Stimulated activated CD4-positive, alpha-beta T cell treated with anti-CD3 and anti-CD28 coated beads, Interleukin-12 subunit alpha, Interleukin-12 subunit beta, amount 100 ng/mL, for 48 hours (primary cell): ENCODE measurements around the gene SAFB2.

Experiments used
- DNase-seq, 3 donors: peaks; one replicate each; pipeline ENCODE4 v3.0.0-alpha.2; 2020; ENCODE audit warnings: low read depth in 2 of 3, low spot score in 1 of 3

SAFB2 gene

DNA sequence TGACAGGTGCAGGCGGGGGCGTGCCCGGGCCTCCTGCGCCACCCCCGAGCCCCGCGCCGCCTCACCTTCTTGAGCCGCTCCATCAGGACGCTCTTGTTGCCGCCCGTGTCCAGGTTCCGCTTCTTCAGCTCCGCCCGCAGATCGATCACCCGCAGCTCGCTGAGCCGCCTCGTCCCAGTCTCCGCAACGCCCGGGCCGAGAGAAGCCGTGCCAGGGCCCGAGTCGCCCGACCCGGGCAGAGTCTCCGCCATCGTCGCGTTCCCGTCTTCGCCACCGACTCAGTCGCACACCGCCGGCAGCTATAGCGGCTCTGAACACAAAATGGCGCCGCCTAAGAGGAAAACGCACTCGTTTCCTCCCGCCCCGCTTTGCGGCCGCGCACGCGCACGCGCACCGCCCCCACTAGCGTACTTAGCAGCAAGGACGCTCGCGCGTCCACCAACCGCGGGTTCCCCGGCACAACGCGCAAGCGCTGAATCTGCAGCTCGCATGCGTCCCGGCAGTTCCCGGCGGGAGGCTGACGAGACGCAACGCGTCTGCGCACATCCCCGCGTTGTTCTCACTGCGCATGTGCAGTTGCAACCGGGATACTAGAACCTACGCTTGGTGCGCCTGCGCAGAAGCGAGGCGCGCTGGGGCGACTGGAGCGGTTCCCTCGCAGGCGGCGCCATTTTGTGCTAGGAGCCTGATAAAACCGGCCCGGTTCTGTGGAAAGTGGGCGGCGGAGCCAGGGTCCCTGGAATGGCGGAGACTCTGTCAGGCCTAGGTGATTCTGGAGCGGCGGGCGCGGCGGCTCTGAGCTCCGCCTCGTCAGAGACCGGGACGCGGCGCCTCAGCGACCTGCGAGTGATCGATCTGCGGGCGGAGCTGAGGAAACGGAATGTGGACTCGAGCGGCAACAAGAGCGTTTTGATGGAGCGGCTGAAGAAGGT is at the start of gene SAFB2, which contains the start of gene SAFB:
SAFB2 (minus strand) TSS at position 312 of the 932 bp plus-strand sequence; CDS start at position 251, 61 bp downstream.
SAFB (plus strand) TSS at position 619 of the 932 bp plus-strand sequence; CDS start at position 742, 123 bp downstream.
- peak; percentile 96 to 100 (median 99) for DNase-seq

DNA sequence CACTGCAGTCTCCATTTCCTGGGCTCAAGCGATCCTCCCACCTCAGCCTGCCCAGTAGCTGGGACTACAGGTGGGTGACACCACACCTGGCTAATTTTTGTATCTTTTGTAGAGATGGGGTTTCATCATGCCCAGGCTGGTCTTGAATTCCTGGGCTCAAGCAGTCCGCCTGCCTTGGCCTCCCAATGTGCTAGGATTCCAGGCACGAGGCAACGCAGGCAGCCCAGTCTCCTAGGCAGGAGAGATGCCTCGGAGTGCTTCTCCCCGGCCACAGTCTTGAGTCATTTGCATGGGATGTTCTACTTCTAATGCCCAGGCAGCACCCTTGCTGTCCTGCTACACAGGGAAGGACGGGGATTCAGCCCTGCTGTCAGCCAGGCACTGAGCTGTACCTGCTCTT is 49.0 kb upstream of the SAFB2 start:
- no peak for DNase-seq

DNA sequence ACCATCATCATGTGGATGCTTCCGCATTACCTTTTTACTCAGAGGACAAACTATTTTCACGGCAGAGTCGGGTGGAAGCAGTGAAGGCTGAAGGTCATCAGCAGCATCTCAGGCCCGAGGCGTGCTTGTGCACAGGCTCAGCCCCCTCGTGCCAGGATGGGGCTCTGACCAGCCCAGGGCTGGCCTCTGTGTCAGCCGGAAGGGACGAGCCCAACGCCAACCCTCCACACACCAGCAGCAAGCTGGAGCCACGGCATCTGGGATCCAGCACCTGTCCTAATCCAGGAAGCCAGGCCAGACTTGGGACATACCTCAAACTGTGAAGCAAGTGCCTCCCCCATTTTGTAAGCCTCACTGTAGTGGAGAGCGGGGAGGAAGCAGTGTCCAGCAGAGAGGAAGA is 46.6 kb upstream of the SAFB2 start:
- DNase-seq, result no peak

DNA sequence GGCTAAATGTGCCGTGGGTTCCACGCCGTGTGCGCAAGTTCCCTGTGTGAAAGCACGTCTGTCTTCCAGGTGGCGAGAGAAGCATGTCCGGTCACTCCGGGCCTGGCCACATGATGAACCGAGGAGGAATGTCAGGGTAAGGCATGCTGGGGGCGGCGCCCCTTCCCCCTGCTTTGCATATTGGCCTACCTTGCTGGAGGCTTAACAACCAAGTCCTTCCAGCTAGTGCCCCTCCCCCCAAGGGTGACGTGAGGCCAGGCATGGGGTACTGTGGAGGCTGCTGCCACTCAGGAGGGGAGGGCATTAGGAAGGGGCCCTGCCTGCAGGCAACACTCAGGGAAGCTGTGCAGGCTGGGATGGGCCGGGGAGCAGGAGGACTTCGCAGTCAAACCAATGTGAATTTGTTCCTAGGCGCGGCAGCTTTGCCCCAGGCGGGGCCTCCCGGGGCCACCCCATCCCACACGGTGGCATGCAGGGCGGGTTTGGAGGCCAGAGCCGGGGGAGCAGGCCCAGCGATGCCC is 45.2 kb upstream of the SAFB2 start:
- no peak for DNase-seq

DNA sequence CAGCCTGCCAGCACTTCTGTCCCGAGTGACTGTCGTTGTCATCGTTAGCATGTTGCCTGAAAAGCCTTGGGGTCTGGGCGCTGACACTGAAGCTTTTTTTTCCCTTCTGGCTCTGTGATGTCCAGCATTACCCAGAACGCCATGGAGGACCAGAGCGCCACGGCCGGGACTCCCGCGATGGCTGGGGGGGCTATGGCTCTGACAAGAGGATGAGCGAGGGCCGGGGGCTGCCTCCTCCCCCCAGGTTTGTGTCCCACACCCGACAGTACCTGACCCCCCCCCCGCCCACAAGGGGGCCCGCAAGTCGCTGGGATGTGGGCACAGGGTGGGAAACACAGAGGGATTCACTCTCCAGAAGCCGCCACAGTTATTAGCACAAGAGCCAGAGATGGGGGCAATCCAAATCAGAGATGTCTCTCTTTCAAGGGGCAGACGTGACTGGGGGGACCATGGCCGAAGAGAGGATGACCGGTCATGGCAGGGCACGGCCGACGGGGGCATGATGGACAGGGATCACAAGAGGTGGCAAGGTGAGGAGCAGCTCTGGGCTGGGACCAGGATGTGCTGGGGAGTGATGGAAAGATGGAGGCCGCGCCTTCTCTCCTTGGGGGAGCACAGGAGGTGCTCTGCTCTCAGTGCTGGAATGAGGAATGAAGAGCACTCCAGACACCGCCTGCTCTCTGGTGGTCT is 44.5 kb upstream of the SAFB2 start:
- no peak for DNase-seq

DNA sequence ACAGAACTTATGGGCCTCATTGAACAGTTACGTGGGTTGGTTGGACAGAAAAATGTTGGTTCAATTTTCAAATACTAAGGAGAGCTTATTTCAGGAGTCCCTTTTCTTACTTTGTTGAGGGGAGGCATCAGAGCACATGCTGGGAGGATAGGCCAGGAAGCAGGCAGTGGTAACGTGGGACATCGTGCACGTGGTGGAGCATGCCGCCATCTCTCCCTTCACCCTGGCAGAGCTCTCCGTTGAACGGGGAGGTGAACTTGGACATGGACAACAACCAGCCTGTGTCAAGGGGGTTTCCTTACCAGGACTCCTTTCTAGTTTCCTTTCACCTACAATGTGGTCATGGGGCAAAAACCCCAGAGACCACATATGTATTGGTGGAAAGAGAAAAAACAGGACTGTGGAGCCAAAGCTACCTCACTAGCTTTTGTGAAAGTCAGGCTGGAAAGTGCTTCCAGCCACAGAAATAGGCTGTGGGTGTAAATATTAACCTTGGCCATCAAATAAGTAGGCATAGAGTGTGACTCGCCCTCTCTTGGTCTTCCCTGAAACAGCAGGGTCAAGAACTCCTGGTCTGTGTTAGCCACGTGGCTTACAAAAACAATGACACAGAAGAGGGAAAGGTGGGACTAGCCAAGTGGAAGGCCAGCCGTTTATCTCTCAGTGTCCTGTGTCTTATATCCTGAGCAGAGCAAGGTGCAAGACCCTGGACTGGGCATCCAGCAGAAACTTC is 43.4 kb upstream of the SAFB2 start:
- DNase-seq, result no peak

DNA sequence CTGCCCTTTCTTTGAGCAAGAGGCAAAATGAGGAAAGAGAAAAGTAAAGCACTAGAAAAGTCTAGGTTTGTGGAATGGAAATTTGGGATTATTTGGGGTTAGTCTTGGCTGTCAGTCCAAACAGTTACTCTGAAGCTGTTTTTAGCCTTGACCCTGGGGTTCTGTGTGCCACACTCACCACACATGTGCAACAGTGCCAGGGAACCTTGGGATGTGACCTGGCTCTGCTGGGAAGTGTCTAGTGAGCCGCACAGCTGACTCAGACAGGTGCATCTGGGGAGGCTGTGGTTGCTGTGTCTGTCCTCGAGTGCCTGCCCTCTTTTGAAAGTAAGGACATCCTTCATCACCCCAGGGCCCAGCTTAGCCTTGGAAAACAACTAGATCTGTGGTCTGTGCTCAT is 41.9 kb upstream of the SAFB2 start:
- no peak for DNase-seq

DNA sequence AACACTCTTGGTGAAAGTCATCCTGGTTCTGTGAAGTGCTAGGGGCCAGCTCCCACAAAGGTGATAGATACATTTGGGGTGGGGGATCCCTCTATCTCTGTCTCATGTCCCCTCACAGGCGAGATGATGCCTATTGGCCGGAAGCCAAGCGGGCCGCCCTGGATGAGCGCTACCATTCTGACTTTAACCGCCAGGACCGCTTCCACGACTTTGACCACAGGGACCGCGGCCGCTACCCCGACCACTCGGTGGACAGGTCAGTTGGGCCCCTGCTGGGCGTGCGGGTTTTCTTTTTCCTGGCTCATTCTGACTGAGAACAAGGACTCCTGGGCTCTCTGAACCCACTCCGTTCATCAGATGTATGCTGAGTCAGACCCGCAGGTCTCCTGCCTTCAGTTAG is 41.3 kb upstream of the SAFB2 start:
- DNase-seq, result no peak

DNA sequence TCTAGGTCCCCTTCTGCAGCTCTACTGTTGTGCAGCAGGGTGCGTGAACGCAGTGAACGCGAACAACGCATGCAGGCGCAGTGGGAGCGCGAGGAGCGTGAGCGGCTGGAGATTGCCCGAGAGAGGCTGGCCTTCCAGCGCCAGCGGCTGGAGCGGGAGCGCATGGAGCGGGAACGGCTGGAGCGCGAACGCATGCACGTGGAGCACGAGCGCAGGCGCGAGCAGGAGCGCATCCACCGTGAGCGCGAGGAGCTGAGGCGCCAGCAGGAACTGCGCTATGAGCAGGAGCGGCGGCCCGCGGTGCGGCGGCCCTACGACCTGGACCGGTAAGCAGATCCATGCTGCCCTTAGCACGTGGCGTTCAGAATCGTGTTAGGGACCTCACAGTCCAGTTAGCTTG is 38.9 kb upstream of the SAFB2 start:
- DNase-seq, result no peak

DNA sequence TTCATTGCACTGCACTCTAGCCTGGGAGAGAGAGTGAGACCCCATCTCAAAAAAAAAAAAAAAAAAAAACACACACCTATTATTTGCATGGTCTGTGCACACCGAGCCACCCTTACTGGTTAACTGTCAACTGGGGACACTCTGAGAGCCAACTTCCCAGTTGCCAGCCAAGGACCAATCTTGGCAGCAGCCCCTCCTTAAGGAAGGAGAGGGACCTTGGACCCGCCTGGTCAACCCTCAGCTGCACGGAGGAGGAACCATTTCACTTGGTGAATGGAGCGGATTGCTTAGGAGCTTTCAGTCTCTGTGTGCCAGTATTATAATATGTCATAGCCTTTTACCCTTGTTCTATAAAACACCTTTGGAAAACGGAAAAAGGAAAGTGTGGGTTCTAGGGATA is 32.8 kb upstream of the SAFB2 start:
- no peak for DNase-seq

DNA sequence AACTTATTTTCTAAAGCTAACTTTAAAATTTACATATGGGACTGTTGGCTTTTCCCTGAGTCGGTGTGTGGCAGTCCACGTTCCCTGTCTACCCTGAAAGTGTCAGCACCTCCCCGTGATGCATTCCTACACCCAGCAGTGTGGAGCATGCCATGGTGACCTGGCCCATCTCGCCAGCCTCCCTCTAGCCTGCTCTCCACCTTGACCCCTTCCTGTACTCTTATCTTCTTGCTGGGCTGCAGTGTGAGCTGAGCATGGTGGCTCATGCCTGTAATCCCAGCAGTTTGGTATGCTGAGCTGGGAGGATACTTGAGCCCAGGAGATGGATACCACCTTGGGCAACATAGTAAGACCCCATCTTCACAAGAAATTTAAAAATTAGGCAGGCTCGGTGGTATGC is 32.4 kb upstream of the SAFB2 start:
- DNase-seq, result no peak

DNA sequence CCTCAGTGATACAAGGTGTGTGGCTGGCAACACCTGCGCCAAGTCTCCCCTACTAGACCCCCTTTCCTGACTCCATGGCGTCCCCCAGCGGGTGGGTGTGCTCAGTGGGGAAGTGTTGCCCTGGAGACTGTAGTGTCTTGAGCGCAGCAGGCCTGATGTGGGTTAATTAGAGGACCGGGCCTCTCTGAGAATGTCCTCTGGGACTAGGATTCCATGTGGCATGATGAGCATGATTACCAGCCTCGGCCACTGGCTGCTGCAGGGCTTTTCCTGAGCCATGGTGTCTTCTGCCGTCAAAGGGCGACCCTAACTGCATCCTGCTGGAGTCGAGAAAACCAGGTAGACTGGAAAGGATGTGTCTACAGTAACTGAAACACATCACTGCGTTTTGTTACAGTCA is 29.7 kb upstream of the SAFB2 start:
- DNase-seq, result no peak

DNA sequence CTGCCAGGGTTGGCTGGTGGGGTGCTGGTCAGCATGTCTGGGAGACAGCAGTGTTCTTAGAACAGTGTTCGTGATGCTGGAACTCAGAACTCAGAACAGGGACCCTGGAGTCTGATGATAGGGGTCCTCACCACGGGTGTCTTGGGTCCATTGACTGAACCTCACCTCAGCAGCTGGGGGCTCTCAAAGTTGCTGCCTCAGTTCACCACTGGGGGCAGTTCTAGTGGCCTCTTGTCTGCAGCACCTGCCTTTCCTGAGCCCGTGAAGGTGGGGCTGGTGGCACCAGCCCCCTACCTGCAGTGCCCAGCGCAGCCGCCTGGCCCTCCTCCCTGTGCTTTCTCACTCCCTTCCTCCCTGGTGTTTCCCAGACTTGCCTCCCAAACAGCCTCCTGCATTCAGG is 28.8 kb upstream of the SAFB2 start:
- no peak for DNase-seq

DNA sequence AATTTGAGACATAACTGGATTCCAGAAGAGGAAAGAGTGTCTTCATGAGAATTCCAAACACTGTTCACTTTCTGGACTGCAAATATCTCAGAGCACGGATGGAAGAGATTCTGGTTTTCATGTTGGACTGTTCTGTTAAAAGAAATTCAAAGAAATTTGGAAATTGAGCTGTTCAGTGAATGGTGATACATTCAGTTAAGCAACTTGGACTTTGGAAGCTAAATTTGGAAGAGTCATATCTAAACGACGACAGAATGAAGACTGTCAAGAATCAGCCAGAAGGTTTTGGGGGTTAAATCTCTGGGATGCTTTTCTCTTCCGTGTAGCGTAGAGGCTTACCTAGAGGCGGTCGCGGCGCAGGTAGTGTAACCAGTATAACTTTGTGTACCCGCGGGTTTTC is 25.9 kb upstream of the SAFB2 start:
- no peak for DNase-seq

DNA sequence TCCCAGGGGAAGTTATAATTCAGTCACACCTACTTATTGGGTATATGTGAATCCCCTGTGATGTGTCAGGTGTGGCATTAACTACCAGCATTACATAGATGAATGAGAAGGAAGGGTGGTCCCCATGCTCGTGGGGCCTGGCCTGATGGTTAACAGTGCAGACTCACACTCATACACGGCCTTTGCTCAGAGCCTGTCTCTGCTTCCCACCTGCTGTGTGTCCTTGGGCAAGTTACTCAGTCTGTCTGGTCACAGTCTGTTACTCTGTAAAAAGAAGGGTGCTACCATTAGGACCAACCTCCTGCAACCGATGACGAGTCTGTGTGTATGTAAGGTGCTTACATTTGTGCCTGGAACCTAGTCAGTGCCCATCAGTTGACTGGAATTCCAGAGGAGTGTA is 24.1 kb upstream of the SAFB2 start:
- no peak for DNase-seq

DNA sequence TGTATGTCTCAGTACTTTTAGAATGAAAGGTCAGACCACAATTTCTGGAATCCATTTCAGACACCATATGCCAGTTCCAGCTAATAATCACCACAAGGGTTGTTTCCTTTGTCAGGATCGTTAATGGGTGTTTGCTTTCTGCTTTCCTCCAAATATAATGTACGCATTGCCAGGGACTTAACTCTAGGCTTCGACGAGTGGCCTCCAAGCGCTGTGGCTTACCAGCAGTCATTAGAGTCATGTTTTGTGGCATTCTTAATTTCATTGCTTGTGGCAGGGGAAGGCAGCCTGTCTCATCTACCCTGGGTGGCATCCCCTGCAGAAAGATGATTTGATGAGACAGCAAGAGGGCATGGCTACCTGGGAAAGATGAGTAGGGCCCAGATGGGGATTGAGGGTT is 22.8 kb upstream of the SAFB2 start:
- DNase-seq, result no peak

DNA sequence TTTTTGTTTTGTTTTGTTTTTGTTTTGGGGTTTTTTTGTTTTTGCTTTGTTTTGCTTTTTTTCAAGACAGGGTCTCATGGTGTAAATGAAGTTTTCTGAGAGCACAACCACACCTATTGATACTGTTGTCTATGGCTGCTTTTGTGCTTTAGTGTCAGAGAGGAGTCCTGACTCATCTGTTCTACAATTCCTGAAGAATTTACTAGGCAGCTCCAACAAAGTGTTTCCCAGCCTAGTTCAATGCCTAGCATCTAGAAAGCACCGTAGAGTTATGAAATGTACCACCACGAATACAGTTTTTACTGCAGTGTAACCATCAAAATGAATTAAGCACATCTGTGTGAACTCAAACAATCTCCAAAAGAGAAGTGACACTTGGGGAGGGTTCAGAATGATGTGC is 21.5 kb upstream of the SAFB2 start:
- DNase-seq, result no peak

DNA sequence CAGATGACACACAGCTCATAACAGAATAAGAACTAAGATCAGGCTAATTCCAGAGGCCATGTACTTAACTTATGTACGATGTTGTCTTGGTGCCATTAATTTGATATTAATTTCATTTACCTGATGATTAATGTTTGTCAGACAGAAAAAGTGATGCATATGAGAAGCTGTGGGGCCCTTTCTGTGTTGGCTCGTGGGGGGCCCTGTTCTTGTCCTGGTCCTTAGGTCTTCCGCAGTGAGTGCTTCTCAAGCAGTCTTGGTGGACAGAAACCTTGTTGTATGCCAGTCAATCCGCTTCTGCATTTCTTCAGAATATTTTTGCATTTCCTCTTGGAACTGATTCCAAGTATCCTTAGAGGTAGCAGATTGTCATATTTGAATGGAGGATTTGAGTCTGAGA is 20.5 kb upstream of the SAFB2 start:
- no peak for DNase-seq

DNA sequence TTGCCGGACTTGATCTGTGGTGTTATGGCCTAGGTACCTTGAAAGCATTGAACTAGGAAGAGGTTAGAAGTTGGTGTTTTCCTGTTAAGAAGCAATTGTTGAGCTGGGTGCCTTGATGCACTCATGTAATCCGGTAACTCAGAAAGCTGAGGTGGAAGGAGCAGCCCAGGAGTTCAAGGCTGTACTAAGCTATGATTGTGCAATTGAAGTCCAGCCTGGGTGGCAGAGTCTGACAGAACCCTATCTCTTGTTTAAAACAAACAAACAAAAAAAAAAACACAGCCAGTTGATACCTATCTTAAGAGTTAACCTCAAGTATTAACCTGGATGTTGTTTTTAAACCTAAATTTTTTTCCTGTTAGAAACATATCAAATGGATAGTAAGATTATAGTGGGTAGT is 19.6 kb upstream of the SAFB2 start:
- DNase-seq, result no peak

DNA sequence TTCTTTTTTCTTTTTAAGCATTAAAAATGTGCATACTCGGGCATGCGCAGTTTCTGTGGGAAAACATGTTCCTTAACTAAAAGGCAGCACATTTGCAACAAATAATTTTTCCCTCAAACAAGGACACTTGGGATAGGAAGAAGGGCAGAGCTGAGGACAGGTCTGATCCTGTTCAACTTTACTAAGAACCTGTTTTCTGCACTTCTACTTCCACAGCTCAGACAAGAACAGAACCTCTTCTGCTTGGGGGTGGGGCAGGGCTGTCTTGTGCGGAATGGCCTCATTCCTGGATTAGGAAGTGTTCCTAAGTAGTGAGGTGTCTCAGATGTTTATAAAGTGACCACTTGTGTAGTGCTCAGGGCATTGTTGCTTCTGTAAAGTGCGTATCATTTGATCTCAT is 18.6 kb upstream of the SAFB2 start:
- no peak for DNase-seq

DNA sequence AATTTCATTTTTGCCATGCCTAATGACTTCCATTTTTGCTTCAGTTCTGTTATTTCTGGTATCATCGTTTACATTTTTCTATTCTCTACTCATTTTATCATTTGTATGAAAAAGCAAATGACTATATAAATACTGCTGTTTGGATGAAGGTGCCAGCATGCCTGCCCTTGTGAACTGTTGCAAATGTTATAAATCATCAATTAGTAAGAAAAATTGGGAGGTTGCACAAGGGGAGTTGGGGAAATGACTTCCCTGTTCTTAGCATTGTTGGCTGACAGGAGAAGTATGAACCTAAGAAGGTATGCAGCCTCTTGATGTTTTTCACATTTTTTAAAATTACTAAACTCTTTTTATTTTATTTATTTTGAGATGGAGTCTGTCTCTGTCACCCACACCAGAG is 15.4 kb upstream of the SAFB2 start:
- no peak for DNase-seq

DNA sequence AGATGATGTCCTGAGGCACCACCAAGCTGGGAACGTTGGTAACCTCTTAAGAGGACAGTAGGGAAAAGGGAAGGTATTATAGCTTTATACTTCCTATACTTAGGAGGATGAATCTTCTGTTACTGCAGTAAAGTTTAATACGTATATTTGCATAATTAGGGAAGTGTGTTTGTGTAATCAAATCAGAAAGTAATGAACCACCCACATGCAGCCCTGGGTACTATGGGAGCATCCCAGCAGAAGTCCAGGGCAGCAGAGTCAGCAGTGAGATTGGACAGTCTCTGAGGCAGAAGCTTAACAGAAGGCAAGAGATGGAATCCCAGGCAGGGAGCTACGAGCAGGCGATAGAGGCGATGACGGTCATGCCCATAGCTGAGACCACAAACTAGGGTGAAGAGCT is 12.9 kb upstream of the SAFB2 start:
- no peak for DNase-seq
